ENCODE data around the gene ATP2C2.
"Not testable (repeated sequence)": the region's sequence is repeated elsewhere in the genome, so short reads cannot be mapped to it uniquely, and the experiment has no call there.

Gene ATP2C2

DNA sequence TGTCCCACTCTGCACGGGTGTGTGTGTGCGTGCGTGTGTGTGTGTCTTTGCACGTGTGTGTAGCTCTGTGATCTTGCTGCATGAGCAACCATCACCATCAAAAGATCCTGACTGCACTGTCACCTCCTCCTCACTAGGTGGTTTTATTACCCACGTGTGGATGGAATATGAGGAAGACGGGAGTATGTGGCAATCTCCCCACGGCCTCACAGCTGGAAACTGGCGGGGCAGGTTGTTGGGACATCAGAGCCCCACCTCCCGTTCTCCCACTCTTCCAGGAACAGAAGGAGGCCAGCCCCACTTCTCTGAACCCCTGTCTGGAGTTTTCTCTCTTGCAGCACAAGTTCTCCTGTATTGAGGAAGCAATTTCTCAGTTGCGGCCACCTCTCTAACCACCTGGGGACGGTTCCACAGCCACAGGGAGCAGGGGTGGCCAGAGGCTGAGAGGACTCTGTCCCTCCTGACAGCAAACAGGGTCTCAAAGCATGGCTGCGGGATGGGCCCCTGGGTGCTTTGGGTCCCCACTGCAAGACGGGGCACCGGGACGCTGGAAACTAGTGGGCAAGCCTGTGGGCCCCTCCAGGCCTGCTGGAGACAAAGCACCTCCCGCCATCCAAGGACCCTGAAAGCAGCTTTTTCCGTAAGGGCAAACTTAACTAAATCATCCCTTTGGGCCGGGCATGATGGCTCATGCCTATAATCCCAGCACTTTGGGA lies 27.9 kb upstream of the ATP2C2 start:
- no peak for DNase-seq

DNA sequence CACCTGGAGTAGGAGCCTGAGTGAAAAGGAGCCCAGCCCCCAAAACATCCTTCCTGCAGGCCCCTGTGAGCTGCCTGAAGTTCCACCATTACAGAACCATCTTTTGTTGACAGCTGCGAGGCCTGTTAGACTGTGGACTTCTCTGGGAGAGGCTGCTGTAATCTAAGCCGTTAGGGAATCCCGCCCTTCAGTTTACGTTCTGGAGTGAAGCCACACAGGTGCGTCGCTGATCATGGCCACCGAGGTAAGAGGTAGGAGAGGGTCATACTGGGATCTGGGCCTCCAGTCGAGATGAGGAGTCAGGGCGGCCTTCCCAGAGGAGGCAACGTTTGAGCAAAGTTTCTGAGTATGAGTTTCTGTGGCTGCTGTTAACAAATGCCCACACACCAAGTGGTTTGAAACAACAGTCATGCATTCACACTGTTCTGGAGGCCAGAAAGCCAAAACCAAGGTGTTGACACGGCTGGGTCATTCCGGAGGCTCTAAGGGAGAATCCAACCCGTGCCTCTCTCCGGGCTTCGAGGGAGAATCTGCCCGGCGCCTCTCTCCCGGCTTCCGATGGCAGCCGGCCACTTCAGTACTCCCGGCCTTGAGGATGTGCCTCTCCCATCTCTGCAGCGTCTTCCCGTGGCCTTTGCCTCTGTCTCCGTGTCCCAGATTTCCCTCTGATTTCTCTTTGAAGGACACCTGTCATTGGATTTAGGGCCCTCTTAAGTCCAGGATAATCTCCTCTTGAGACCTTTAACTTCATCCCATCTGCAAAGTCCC lies 26.6 kb upstream of the ATP2C2 start:
- DNase-seq: no peak

DNA sequence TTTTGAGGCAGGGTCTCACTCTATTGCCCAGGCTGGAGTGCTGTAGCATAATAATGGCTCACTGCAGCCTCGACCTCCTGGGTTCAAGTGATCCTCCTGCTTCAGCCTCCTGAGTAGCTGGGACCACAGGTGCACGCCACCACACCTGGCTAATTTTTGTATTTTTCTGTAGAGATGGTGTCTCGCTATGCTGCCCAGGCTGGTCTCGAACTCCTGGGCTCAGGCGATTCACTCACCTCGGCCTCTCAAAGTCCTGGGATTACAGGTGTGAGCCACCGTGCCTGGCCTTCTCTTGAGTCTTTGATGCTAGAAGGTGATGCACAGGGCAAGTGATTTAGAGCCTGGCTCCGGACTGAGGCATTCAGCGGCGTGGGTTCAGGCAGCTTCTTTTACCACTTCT lies 24.5 kb upstream of the ATP2C2 start:
- DNase-seq: not testable (repeated sequence)

DNA sequence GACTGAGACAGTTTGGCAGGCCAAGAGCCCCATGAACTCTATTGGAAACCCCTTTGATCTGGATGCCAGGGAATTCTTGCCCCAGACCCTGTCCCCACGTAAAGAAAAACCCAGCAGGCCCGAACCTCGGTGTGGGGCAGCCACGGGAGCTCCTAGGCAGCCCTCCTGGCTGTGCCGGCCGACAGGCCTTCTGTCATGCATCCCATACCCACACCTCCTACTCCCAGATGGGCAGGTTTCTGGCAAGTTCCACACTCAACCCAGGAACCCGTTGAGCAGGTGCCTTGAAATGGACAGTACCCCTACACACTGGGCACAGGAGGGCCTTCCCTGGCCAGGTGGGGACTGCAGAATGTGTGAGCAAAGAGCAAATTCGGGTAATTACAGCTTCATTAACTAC lies 23.6 kb upstream of the ATP2C2 start:
- DNase-seq: no peak

DNA sequence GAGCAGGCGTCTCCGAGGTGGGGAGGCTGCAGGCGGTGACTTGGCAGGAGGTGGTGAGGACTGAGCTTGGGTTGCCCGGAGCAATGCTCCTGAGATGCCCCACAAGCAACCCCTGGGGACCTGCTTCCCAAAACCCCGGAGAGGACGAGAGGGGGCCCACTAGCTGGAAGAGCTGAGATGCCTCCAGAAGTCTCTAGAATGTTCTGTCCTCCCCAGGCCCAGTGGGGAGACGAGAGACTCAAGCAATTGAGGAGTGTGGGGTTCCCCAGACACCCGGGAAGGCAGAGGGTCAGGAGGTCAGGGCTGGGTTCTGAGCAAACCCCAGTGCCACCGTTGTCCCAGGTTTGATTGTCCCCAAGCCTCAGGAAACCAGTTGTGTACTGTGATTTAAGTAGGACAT lies 21.2 kb upstream of the ATP2C2 start:
- DNase-seq: no peak

DNA sequence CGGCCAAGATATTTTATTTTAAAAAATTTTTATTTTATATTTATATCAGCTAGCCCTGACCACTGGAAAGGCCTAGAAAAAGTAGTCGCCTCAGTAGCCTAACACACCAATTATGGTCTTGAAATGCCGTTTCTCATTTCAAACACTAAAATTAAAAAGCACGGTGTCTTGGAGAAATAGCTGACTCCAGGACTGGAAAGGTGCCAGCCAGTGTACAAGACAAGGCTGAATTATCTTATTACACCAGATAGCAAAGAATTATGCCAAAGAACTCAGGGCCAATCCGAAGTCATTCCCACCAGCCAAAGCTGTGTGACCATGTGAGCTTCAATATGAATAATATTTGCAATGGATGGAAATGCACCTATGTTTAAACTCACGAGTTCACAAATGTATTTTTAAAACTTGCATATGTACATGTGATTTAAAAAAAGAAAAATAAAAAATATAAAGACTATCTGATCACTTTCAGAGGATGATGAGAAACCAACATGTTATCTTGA lies 19.9 kb upstream of the ATP2C2 start:
- no peak for DNase-seq

DNA sequence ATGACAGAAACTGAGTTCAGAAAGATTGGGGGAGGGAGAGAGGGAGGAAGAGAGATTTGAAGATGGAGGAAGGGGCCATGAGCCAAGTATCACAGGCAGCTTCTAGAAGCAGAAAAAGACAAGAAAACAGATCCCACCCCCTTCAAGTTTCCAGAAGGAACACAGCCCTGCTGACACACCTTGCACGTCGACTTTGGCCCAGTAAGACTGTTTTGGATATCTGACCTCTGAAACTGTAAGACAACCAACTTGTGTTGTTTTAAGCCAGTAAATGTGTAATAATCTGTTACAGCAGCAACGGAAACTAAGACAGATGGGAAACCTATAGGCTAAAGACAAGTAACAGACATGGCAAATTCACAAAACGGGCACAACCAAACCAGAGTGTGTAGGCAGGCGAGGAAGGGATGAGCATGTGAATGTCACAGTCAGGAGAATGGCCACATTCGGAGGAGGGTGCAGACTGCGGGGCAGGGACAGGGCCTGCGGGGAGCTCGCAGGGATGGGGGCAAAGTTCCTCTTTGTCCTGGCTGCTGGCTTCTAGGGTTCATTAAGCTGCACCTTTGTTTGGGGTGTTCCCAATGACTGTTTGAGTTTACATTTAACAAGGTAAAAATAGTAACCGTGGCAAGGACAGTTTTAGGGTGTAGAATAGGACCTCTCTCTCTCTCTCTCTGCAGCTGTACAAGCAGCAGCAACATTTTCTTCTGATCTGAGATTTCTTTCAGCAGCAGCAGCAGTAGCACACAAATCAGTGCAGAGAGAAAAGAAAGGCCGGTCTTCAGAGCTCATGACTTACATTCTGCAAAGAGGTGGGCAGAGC lies 18.3 kb upstream of the ATP2C2 start:
- DNase-seq: no peak

DNA sequence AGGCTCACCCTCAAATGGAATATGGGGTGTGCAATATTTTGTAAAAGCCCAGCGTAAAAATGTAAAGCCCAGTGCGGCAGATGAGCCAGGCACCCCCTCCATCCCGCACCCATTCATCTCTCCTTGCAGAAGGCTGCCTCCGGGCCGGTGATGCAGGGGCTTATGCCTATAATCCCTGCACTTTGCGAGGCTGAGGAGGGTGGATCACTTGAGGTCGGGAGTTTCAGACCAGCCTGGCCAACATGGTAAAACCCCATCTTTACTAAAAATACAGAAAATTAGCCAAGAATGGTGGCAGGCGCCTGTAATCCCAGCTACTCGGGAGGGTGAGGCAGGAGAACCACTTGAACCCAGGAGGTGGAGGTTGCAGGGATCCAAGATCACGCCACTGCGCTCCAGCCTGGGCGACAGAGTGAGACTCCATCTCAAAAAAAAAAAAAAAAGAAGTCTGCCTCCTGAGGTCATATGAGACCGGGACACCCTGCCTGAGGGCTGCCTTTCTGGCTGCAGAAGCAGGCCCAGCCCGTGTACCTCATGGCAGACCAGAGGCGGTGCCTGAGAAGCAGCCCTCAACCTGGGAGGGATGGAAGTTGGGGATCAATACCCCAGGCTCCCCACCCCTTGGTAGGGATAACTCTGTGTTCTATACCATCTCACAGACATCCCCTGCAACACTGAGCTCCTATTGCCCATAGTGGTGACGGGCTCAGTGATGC lies 17.5 kb upstream of the ATP2C2 start:
- DNase-seq: no peak

DNA sequence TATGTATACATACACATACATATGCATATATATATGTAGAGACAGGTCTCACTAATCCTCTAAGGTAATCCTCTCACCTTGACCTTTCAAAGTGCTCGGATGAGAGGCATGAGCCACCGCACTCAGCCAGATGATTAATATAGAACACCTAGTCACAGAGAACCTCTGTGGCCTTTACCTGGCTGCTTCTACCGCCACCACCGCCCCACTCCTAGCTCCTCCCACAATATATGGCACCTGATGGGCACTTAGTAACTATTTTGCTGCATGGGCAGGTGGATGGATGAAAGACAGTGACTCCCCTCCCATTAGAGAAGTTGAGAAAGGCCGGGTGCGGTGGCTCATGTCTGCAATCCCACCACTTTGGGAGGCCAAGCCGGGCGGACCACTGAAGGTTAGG lies 16.7 kb upstream of the ATP2C2 start:
- DNase-seq: no peak

DNA sequence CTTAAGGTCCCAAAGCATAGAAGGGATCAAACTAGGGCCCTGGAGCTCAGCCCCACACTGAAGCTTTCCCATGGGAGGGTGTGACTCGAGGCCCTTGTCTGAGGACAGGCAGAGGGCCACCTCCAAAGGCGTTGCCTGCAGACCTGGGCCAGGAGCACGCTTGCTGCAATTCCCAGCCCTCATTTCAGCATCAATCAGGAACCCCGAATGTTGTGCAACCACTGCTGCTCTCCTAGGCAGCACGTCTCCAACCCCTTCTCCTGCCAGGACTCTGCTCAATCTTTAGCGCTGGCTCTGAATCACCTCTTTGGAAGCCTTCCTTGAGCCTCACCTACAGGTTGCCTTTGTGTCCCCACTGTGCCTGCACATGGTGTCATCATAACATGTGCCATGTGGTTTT lies 14.0 kb upstream of the ATP2C2 start:
- no peak for DNase-seq

DNA sequence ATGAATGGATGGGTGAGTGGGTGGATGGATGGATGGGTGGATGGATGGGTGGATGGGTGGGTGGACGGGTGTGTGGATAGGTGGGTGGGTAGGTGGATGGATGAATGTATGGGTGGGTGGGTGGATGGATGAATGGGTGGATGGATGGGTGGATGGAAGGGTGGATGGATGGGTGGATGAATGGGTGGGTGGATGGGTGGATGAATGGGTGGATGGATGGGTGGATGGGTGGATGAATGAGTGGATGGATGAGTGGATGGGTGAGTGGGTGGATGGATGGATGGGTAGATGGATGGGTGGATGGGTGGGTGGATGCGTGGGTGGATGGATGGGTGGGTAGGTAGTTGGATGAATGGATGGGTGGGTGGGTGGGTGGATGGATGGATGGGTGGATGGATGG lies 13.2 kb upstream of the ATP2C2 start:
- DNase-seq: no peak

DNA sequence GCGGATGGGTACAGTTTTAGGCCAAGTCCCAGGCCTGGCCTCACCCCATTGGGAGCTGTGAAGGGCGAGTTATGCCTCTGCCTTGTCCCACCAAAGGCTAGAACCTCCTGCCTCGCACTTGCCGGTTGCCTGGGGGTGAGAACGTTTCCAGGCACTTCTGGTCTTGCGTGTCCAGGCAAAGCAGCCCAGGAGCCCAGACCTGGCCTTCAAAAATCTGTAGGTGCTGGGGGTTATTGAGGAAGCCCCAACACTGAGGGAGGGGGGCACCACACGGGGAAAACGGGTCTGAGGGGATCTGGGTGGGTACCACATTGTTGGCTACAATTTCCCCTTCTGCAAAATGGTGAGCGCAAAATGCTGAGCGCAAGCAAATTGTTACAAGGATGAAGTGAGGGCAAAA lies 12.2 kb upstream of the ATP2C2 start:
- DNase-seq: no peak

DNA sequence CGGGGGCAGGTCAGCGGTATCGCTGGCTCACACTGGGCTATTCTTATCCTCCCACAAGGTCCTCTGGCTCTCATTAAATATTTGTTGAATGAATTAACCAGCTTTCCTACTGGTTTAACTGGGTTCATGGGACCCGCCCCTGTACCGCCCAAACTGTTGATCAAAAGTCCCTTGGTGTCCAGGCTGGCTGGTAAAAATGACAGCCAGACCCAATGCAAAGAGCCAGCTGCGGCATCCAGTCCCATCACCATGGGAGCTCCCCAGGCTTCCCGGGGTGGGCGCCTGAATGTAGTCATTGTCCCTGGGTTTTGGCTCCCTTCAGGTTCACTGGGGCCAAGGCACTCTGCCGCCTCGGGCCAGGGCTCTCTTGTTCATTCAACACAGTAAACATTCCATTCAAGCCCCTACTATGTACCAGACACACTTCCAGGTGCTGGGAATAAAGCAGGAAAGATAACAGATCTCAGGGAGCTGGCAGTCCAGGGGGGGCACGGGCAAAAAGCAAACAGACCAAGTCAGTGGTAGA lies 11.7 kb upstream of the ATP2C2 start:
- no peak for DNase-seq

DNA sequence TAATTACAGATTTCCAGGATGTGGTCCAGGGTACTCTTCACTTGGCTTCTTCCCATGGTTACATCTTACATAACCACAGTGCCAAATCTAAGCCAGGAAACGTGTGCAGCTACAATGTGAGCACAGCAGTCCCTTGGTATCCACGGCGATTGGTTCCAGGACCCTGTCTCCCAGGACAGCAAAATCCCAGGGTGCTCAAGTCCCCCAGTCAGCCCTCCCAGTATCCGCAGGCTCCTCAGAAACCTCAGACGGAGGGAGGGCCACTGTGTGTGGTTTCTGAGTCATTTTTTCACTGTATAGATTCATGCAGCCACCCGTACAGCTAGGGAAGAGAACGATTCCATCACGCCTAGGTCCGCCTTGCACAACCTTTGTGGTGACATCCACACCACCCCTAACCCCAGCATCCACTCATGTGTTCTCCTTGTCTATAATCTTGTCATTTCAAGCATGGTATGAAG lies 11.1 kb upstream of the ATP2C2 start:
- DNase-seq: peak in 1 of 2 donors; percentile 12

DNA sequence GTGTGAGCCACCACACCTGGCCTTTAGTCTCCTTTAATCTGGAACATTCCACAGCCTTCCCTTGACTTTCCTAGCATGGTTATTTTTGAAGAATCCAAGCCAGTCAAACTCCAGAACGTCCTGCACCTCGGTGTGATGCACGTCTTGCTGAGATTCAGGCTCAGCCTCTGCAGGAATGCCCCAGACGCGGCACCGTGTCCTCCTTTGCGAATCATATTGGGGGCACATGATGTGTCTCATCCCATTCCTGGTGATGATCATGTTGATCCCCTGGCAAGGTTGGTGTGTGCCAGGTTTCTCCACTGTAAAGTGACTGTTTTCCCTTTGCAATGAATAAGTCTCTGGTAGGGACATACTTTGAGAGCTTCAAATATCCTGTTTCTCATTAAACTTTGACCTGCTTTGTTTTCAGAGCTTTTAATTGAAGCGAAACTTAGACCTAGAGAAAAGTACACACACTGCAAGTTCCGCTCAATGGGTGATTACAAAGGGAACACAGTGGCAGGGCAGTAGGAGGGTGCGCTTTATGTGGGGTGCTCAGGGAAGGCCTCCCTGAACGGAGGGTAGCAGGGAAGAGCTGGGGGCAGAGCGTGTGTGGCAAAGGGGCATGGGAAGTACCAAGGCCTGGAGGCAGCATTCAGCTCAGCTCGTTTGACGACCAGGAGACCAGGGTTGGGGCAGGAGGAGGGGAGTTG lies 9.6 kb upstream of the ATP2C2 start:
- no peak for DNase-seq

DNA sequence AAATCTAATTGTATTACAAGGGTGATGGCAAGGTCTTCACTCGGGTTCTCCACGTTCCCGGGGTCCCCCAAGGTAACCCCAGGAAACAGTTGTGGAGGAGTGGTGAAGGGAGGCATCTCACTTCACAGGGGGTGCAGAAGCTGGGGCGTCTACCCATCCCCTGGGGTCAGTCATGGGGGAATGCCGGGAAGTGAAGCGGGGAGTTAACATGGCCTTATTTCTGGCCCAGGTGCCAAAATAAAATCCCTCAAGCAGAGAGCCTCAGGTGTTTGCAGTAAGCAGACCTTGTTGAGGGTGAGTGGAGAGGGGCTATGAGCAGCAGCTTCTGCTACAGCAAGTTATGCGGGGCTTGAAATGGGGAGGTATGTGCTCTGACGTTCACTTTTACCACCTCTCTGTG lies 9.0 kb upstream of the ATP2C2 start:
- no peak for DNase-seq

DNA sequence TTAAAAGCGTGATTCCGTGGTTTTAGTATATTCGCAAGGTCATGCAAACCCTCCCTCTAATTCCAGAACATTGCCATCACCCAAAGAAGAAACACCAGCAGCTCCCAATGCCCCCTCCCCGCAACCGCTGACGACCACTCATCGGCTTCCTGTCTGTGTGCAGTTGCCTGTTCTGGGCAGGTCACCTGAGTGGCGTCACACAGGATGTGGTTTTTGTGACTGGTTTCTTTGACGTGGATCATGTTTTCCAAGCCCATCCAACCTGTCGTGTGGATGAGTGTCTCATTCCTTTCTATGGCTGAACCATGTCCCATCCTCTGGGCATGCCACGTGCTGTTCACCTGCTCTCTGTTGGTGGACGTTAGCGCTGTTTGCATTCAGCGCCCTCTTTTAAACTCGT lies 8.2 kb upstream of the ATP2C2 start:
- DNase-seq: peak in 1 of 2 donors; percentile 14

DNA sequence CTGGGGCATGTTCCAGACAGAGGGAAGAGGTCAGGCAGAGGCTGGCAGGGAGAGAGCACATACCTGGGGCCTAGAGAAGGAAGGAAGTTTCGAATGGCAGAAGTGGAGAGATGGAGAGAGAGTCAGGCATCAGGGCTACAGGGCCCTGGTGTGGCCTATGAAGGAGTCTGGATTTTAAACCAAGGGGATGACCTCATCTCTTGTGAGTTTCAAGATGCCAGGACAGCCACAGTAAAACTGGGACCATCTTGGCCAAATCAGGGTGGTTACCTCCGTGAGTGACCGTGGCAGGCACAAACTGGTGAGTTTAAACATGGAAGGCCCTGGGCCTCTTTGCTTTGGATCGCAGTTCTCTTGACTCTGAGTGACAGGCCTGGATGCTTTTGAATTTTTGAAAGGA lies 7.6 kb upstream of the ATP2C2 start:
- DNase-seq: no peak

DNA sequence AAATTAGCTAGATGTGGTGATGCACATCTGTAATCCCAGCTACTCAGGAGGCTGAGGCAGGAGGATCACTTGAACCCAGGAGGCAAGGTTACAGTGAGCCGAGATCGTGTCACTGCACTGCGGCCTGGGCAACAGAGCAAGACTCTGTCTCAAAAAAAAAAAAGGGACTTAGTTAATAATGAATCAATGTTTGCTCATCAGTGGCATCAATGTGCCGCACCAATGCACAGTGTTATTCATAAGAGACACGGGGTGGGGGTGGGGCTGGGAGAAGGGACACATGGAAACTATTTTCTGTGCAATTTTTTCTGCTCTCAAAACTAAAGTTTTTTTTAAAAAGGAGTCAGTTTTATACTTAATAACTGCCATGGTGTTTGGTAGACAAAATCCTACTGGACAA lies 6.8 kb upstream of the ATP2C2 start:
- DNase-seq: no peak

DNA sequence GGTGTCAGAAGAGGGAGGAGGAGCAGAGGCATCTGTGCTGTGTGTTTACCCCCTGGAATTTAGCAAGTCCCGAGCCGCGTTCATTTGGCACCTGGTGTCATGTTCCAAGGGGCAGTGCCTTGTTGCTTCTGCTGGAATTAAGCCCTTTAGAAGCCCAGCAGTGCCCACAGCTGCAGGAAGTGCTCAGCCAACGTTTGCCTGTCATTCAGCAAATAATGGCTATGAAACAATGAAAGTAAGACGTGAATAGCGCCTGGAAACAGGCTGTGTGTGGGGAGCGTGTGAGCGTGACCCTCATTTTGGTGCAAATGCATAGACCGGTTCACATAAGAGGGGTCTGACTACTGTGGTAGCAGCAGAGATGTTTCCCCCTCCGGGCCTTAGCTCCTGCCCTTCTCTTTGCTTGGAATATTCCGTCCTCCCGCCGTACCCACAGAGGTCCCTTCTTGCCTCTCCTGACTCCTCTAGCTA lies 5.8 kb upstream of the ATP2C2 start:
- DNase-seq: no peak

DNA sequence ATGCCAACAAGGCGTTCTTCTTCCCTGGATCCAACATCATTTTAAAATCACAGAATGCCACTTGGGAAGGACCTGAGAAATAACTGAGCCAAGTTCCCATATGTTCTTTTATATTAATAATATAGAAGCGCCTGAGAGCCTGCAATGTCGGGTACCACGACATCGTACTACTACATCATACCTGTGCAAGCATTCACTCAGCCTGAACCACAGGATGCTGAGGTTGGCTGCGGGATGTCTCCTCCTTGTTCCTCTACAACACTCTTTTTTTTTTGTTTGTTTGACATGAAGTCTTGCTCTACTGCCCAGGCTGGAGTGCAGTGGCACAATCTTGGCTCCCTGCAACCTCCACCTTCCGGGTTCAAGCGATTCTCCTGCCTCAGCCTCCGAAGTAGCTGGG lies 2.1 kb upstream of the ATP2C2 start:
- DNase-seq: no peak

DNA sequence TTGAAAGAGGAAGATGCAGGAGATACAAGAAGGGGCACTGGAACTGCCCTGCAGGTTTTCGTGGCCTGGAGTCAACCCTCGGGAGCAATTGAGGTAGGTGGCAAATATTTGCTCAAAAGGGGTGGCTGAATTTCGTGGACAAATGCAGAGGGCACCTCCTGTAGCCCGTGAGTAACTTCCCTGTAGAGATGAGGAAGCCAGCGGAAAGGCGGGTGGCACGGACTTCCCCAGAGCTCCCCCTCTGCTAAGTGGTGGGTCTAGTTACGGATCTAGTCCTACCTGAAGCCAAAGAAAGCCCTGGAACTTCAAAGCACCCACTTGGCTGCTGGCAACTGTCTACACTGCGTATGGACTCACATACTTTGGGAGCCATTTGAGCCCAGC lies 1.0 kb upstream of the ATP2C2 start:
- DNase-seq: no peak
